Upper lobe of right lung (tissue), 1 donor: ENCODE data around the gene ABO. TPM values are rescaled to one million over a fixed set of nuclear protein-coding genes. Genes with fewer than 3 reads are reported as not detected.

Source experiments
- ATAC-seq: fragments of 200-7000 bp; cut with Tn5 transposase; one replicate; pipeline ENCODE4 v1.9.1; 2020; ENCODE audit warnings: mild to moderate bottlenecking, moderate library complexity
- DNase-seq: peaks from one replicate; pipeline ENCODE4 v3.0.0-alpha.2; 2020
- H3K27ac ChIP-seq: fragments of 200-600 bp; one replicate; pipeline ENCODE4 v1.8.0; 2022
- H3K27me3 ChIP-seq: fragments of 200-600 bp; one replicate; pipeline ENCODE4 v1.8.0; 2022; ENCODE audit warnings: mild to moderate bottlenecking
- H3K36me3 ChIP-seq: fragments of 200-600 bp; one replicate; pipeline ENCODE4 v1.8.0; 2022
- H3K4me1 ChIP-seq: fragments of 200-600 bp; one replicate; pipeline ENCODE4 v1.8.0; 2022
- H3K4me3 ChIP-seq: fragments of 200-600 bp; one replicate; pipeline ENCODE4 v1.8.0; 2022; ENCODE audit warnings: mild to moderate bottlenecking
- H3K9me3 ChIP-seq: fragments of 200-600 bp; one replicate; pipeline ENCODE4 v1.8.0; 2022
- intact Hi-C: fragments of 100-400 bp; cut with DNase I; formaldehyde crosslinking; loops from one replicate; pipeline ENCODE4 v1.11.0; 2022
- long read RNA-seq: library from polyadenylated mRNA; unstranded; transcript quantifications from one replicate; pipeline ENCODE4 v2.0.0, GENCODE V29; 2021
- total RNA-seq: library from RNA; stranded (reverse); fragmentation: NEBNext Ultra II Directional; extraction: Animal tissue kit (Norgen Biotek cat#: 25700); gene quantifications from one replicate; pipeline ENCODE4 v1.2.1, GENCODE V29; 2021
- TF ChIP-seq, protein P1 (sequence below): fragments of 200-600 bp; IDR thresholded peaks from one replicate; pipeline ENCODE4 v1.8.0; 2022; ENCODE audit warnings: antibody characterized with exemption
- donor health status: DM: no; HTN: yes; CAD: no; lungs with severe emphysema.

Gene ABO
- total RNA-seq, result 16.8 TPM
- long read RNA-seq, full-length matches to known transcripts, result 3 of 16 reads
- long read RNA-seq, partial matches to known transcripts, result 0 of 16 reads
- long read RNA-seq, other reads (novel, unspliced or antisense), result 13 of 16 reads

DNA sequence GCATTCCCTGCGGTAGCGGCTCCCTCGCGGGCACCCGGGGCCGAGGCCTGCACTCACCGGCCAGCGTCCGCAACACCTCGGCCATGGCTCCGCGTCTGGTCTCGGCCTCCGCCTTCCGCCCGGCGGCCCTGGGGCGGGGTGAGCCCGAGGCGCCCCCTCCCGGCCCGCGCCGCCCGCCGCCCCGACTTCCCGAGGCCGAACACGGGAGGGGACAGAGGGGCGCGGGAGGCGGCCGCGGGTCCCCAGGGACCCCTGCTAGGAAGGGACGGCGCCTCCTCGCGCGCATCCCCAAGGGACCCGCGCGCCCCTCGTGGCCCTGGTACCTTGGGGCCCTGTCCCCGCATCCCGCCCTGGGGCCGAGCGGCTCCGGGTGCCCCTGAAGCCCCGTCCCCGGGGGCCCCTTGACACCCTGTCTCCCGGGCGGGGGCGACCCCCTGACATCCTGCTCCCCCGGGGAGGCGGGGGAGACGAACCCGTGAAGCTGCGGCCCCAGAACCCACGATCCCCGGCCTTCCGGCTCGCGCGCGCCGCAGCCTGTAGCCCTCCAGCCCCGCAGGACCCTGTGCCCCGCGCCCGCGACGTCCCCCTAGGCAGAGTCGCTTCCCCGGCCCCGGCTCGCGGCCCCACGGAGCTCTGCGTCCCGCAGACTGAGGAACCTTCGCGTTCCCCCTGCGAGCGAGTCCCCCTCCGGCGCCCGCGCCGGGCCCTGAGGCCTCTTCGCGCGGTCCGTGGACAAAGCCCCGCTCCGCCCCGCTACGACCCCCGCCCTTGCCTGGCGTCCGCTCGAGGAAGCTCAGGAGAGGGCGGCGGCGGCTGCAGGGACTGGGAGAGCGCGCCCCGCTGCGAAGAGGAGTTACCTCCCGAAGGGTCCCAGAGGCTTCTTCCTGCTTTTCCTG is at the start of gene ABO:
TSS of gene ABO (minus strand) at position 97 of the 896 bp plus-strand sequence.
- H3K4me3 ChIP-seq, result peak within 1 kb of the TSS; percentile 52
- peak; percentile 91 for ATAC-seq
- peak; percentile 77 for DNase-seq

DNA sequence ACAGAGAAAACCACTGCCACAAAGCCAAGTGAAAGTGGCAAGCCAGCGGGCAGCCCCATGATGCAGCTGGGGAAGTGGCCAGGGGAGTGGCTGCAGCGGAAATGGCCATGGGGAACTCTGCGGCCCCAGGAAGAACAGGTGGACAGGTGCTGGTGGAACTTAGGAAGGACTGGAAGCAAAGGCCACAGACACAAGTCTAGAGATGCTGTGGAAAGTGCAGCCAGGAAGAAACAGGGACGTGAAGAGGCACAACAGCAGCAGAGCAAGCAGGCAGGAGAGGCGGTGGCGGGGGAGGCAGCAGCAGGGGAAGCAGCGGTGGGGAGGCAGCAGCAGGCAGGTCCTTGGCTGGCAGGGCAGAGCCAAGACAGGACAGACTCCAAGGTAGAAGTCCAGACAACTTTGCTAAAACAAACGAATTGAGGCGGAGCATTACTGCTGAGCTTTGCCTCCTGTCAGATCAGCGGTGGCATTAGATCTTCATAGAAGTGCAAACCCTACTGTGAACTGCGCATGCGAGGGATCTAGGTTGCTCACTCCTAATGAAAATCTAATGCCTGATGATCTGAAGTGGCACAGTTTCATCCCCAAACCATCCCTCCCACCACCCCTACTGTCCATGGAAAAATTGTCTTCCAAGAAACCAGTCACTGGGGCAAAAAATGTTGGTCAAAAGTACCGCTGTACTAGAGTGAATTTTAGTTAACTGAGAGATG is 49.1 kb upstream of the ABO start:
- Histone ChIP-seq H3K9me3 (no peaks in the 10 kb centered on the region), H3K27me3 (no peaks in the 10 kb centered on the region), H3K27ac (no peak overlapping the region), H3K4me3 (no peak overlapping the region), H3K4me1 (no peaks in the 10 kb centered on the region), H3K36me3 (no peaks in the 10 kb centered on the region)
- ATAC-seq, result no peak
- peak; percentile 48 for DNase-seq
- intact Hi-C loops, result no loop called here
- TF ChIP-seq, protein P1, sequence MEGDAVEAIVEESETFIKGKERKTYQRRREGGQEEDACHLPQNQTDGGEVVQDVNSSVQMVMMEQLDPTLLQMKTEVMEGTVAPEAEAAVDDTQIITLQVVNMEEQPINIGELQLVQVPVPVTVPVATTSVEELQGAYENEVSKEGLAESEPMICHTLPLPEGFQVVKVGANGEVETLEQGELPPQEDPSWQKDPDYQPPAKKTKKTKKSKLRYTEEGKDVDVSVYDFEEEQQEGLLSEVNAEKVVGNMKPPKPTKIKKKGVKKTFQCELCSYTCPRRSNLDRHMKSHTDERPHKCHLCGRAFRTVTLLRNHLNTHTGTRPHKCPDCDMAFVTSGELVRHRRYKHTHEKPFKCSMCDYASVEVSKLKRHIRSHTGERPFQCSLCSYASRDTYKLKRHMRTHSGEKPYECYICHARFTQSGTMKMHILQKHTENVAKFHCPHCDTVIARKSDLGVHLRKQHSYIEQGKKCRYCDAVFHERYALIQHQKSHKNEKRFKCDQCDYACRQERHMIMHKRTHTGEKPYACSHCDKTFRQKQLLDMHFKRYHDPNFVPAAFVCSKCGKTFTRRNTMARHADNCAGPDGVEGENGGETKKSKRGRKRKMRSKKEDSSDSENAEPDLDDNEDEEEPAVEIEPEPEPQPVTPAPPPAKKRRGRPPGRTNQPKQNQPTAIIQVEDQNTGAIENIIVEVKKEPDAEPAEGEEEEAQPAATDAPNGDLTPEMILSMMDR, result no peak

More for the DNA sequence above, at the start of gene ABO:
- Histone ChIP-seq H3K27ac (peak within 1 kb of the TSS; percentile 58), H3K9me3 (no peaks in the 10 kb centered on the region), H3K4me1 (no peaks in the 10 kb centered on the region), H3K27me3 (peaks cover 5% of the 10 kb centered on the region), H3K36me3 (no peaks in the 10 kb centered on the region)
- intact Hi-C loops, result no loop called here
- TF ChIP-seq, protein P1, result peak; percentile 20

DNA sequence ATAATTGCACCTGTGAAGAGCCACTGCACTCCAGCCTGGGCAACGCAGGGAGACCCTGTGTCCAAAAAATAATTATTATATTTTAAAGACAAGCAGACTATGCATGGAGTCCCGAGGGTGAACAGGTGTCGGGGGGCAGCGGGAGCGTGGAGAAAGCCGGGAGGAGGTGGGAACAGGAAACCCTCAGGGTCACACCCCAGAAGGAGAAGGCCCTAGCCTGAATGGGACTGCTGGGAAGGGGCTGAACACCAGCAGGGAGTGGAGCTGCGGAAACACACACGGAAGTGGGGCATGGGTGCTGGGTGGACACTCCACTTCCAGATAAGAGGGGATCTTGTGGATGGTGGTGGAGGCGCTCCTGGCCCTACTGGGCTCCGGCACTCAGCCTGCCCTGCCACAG is 48.2 kb upstream of the ABO start:
- no peak overlapping the region for H3K4me3 ChIP-seq
- DNase-seq (peak; percentile 52), ATAC-seq (no peak)
- H3K9me3 ChIP-seq, result no peaks in the 10 kb centered on the region
- TF ChIP-seq, protein P1, result no peak
- H3K36me3 ChIP-seq, result no peaks in the 10 kb centered on the region
- H3K4me1 ChIP-seq, result no peaks in the 10 kb centered on the region
- intact Hi-C loops, result no loop called here
- H3K27me3 ChIP-seq, result no peaks in the 10 kb centered on the region
- no peak overlapping the region for H3K27ac ChIP-seq

DNA sequence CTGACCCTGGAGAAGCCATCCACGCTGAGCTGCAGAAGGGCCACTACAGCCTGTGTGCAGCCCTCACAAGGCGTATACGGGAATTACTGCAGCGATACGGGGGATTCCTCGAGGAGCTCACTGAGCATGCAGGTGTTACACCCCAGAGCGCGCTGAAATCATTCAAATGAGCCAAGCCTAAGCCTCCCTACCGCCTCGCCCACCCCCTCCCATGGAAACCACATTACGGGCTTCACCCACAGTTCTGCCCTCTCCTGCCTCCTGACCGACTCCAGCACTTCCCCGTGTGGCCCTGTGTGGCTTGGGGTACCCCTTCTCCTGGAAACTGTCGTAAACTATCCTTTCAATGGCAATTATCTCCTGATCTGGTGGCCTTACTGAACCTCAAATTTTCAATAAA is 47.7 kb upstream of the ABO start:
- Histone ChIP-seq H3K36me3 (no peaks in the 10 kb centered on the region), H3K27ac (no peak overlapping the region), H3K27me3 (no peaks in the 10 kb centered on the region), H3K4me3 (no peak overlapping the region), H3K9me3 (no peaks in the 10 kb centered on the region), H3K4me1 (no peaks in the 10 kb centered on the region)
- intact Hi-C loops, result no loop called here
- TF ChIP-seq, protein P1, result no peak
- no peak for DNase-seq
- ATAC-seq, result no peak

DNA sequence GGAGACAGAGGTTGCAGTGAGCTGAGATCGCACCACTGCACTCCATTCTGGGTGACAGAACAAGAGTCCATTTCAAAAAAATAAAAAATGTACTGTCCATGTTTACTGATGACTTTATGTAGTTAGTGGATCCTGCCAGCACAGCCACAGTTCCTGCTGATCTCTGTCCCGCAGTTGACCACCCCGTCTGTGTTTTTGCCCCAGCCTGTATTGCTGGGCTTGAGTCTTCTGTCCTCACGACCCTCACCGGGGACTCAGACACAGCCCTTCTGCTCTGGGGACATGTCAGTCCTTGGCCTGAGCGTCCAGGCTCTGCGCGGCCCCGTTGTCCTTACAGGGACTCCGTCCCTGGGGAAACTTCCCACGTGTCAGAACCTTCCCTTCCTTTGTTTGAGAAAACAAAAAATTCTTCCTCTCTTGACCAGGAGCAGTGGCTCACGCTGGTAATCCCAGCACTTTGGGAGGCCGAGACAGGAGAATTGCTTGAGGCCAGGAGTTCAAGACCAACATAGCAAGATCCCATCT is 46.5 kb upstream of the ABO start:
- no peaks in the 10 kb centered on the region for H3K4me1 ChIP-seq
- peak; percentile 30 for DNase-seq
- no peaks in the 10 kb centered on the region for H3K36me3 ChIP-seq
- ATAC-seq, result no peak
- TF ChIP-seq, protein P1, result no peak
- no peaks in the 10 kb centered on the region for H3K27me3 ChIP-seq
- no peak overlapping the region for H3K4me3 ChIP-seq
- intact Hi-C loops, result no loop called here
- no peaks in the 10 kb centered on the region for H3K9me3 ChIP-seq
- H3K27ac ChIP-seq, result no peak overlapping the region
